HepG2 (cell line): ENCODE measurements around the gene TMEM98. TPM values are rescaled to one million over a fixed set of nuclear protein-coding genes. Genes with fewer than 3 reads are reported as not detected.
A peak's percentile ranks its signal among the peaks of the same experiment; 100 is the strongest.

Experiments
- DRAP1 ChIP-seq: IDR thresholded peaks from 2 replicates; pipeline ENCODE4 v1.6.1; 2016; ENCODE audit warnings: missing genetic modification reagents, missing compliant biosample characterization
- ELF3 ChIP-seq: IDR thresholded peaks from 2 replicates; pipeline ENCODE4 v1.6.1; 2016; ENCODE audit warnings: missing genetic modification reagents, missing compliant biosample characterization
- ETV5 ChIP-seq: IDR thresholded peaks from 2 replicates; pipeline ENCODE4 v1.6.1; 2018; ENCODE audit warnings: missing biosample characterization, missing genetic modification reagents, inconsistent platforms, borderline replicate concordance
- FOXO1 ChIP-seq: sonication (generic); formaldehyde crosslinking; IDR thresholded peaks from 2 replicates; pipeline ENCODE4 v1.4.0; 2020; ENCODE audit warnings: missing genetic modification reagents
- GATAD2A ChIP-seq: IDR thresholded peaks from 2 replicates; pipeline ENCODE4 v1.6.1; 2016
- JARID2 ChIP-seq: sonication (generic); formaldehyde crosslinking; IDR thresholded peaks from 2 replicates; pipeline ENCODE4 v1.8.1; 2023; ENCODE audit warnings: missing genetic modification reagents, inconsistent platforms; ENCODE audit not compliant: insufficient replicate concordance
- MATR3 ChIP-seq: sonication (generic); formaldehyde crosslinking; IDR thresholded peaks from 2 replicates; pipeline ENCODE4 v1.4.0; 2020; ENCODE audit warnings: missing genetic modification reagents
- MYC ChIP-seq: sonication (generic); formaldehyde crosslinking; IDR thresholded peaks from 2 replicates; pipeline ENCODE4 v1.9.0; 2021; ENCODE audit warnings: missing genetic modification reagents, borderline replicate concordance
- NR2F6 ChIP-seq, 2 experiments: IDR thresholded peaks; 2 replicates each; pipeline ENCODE4 v1.6.1; 2016; ENCODE audit warnings: antibody characterized with exemption in 1 of 2, mild to moderate bottlenecking in 1 of 2
- PAX8 ChIP-seq: sonication (generic); formaldehyde crosslinking; IDR thresholded peaks from 2 replicates; pipeline ENCODE4 v1.8.0; 2022; ENCODE audit warnings: mild to moderate bottlenecking, missing genetic modification reagents, borderline replicate concordance
- PCBP1 ChIP-seq: fragments of 200-400 bp; formaldehyde crosslinking; IDR thresholded peaks from 2 replicates; pipeline ENCODE4 v1.6.1; 2017; ENCODE audit warnings: mild to moderate bottlenecking, low read depth, low read length, borderline replicate concordance
- TAF1 ChIP-seq: sonication (generic); formaldehyde crosslinking; IDR thresholded peaks from 2 replicates; pipeline ENCODE4 v1.4.0; 2020; ENCODE audit warnings: missing genetic modification reagents
- TBX3 ChIP-seq: fragments of 450-650 bp; IDR thresholded peaks from 2 replicates; pipeline ENCODE4 v1.6.1; 2017; ENCODE audit warnings: antibody characterized with exemption, mild to moderate bottlenecking, inconsistent platforms, borderline replicate concordance
- ZNF276 ChIP-seq: sonication (generic); formaldehyde crosslinking; IDR thresholded peaks from 2 replicates; pipeline ENCODE4 v1.4.0; 2020; ENCODE audit warnings: mild to moderate bottlenecking, low read depth, missing genetic modification reagents
- ZNF281 ChIP-seq: sonication (generic); formaldehyde crosslinking; IDR thresholded peaks from 2 replicates; pipeline ENCODE4 v1.4.0; 2020; ENCODE audit warnings: missing genetic modification reagents, borderline replicate concordance
- ZNF317 ChIP-seq: sonication (generic); formaldehyde crosslinking; IDR thresholded peaks from 2 replicates; pipeline ENCODE4 v1.5.0; 2020; ENCODE audit warnings: mild to moderate bottlenecking, missing genetic modification reagents
- ZNF598 ChIP-seq: sonication (generic); formaldehyde crosslinking; IDR thresholded peaks from 2 replicates; pipeline ENCODE4 v1.5.1; 2020; ENCODE audit warnings: mild to moderate bottlenecking, missing genetic modification reagents, borderline replicate concordance
- polyA plus RNA-seq, 8 experiments: library from polyadenylated mRNA; depleted of rRNA in 3 of 8; stranded (reverse) in 7 of 8; unstranded in 1 of 8; fragments of >200 nt; fragmentation: Illumina TruSeq in 4 of 8; extraction: Trizol in 4 of 8; gene quantifications; 2 replicates each; pipeline versions ENCODE4 v1.2.1 to v1.2.3, GENCODE V29; 2011 to 2016; ENCODE audit warnings: low read depth in 4 of 8, missing spikeins in 1 of 8, mixed read lengths in 1 of 8; ENCODE audit not compliant: insufficient read depth in 1 of 8
- total RNA-seq, 5 experiments: library from RNA; depleted of rRNA; stranded (reverse); fragments of >200 nt; fragmentation: Illumina TruSeq; extraction: Trizol; gene quantifications; 2 replicates each; pipeline ENCODE4 v1.2.3, GENCODE V29; 2016; ENCODE audit warnings: low read depth in 1 of 5
- TF ChIP-seq, protein P1 (sequence below): IDR thresholded peaks from 2 replicates; pipeline ENCODE4 v1.4.0; 2020; ENCODE audit warnings: mild to moderate bottlenecking, missing genetic modification reagents
- TF ChIP-seq, protein P2 (sequence below): sonication (generic); formaldehyde crosslinking; IDR thresholded peaks from 2 replicates; pipeline ENCODE4 v1.5.0; 2020; ENCODE audit warnings: missing genetic modification reagents, mild to moderate bottlenecking, borderline replicate concordance

The TMEM98 gene
- total and polyA plus RNA-seq, 2 of the 13 experiments (the other 11 are each of a cell fraction or from before 2014, with no cell fraction given), result 103 to 175 TPM

DNA sequence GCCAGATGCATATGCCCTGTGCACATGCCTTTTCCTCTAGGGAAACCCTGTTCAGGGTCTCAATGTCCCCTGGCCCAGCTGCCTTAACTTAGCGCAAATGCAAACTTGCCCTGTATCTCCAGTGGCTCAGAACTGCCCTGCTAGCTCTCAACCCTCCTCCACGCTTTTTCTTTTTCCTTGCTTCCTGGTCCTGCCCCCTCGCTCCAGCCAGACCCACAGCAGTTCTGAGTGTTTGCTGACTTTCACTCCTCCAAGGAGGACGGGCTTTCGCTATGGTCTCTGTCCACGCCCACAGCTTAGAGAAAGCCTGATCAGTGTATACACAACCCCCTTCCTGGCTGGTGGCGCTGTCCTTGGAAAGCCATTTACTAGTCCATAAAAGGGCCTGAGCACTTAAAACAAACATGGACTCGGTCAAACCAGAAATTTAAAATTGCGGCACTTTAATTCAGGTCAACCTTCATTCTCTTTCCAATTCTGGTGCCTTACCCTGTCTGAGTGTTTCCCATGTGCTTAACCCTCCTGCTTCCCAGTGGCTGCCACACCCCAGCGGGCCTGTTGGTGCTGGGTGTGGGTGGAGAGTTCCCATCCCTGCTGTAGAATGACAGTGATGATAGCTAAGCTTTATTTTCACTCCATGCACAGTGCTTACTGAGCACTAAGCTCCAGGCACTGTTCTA is 15.6 kb upstream of the TMEM98 start (continued):
- TF ChIP-seq ZNF281 (CRISPR knock-in tag) (peak; percentile 21; the same call in 1 of the 2 replicates), MYC (CRISPR knock-in tag) (peak; percentile 15; the same call in 1 of the 2 replicates), ZNF317 (CRISPR knock-in tag) (peak; percentile 44; the same call in 1 of the 2 replicates), ZNF598 (CRISPR knock-in tag) (no peak), PCBP1 (no peak), ZNF276 (CRISPR knock-in tag) (no peak), MATR3 (CRISPR knock-in tag) (no peak), PAX8 (CRISPR knock-in tag) (no peak), JARID2 (no peak), TAF1 (peak; percentile 39; the same call in 1 of the 2 replicates), FOXO1 (CRISPR knock-in tag) (0 out of 2 replicates have a peak, but pooled peaks have one; percentile 19), NR2F6 (IDR thresholded peaks at IDR 0.05) (no peak), NR2F6 (CRISPR knock-in tag; IDR thresholded peaks at IDR 0.05) (0 out of 2 replicates have a peak, but pooled peaks have one; percentile 13), TBX3 (no peak), ETV5 (peak; percentile 47; the same call in 1 of the 2 replicates), GATAD2A (CRISPR knock-in tag) (peak; percentile 65), DRAP1 (CRISPR knock-in tag) (peak; percentile 59), ELF3 (CRISPR knock-in tag) (peak; percentile 71)
- TF ChIP-seq, protein P1, sequence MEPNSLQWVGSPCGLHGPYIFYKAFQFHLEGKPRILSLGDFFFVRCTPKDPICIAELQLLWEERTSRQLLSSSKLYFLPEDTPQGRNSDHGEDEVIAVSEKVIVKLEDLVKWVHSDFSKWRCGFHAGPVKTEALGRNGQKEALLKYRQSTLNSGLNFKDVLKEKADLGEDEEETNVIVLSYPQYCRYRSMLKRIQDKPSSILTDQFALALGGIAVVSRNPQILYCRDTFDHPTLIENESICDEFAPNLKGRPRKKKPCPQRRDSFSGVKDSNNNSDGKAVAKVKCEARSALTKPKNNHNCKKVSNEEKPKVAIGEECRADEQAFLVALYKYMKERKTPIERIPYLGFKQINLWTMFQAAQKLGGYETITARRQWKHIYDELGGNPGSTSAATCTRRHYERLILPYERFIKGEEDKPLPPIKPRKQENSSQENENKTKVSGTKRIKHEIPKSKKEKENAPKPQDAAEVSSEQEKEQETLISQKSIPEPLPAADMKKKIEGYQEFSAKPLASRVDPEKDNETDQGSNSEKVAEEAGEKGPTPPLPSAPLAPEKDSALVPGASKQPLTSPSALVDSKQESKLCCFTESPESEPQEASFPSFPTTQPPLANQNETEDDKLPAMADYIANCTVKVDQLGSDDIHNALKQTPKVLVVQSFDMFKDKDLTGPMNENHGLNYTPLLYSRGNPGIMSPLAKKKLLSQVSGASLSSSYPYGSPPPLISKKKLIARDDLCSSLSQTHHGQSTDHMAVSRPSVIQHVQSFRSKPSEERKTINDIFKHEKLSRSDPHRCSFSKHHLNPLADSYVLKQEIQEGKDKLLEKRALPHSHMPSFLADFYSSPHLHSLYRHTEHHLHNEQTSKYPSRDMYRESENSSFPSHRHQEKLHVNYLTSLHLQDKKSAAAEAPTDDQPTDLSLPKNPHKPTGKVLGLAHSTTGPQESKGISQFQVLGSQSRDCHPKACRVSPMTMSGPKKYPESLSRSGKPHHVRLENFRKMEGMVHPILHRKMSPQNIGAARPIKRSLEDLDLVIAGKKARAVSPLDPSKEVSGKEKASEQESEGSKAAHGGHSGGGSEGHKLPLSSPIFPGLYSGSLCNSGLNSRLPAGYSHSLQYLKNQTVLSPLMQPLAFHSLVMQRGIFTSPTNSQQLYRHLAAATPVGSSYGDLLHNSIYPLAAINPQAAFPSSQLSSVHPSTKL, result peak; percentile 69
- TF ChIP-seq, protein P2, sequence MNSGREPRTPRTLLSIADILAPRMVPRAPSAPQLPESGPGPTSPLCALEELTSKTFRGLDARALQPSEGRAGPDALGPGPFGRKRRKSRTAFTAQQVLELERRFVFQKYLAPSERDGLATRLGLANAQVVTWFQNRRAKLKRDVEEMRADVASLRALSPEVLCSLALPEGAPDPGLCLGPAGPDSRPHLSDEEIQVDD (CRISPR knock-in tag), result no peak
